GM12872 (cell line): Measurements from ENCODE around the gene CRISPLD2.

Experiments
- TF ChIP-seq, protein P1 (sequence below): IDR thresholded peaks from 3 replicates; pipeline ENCODE4 v1.5.1; 2011; ENCODE audit warnings: low read depth, mild to moderate bottlenecking, low read length, moderate library complexity; ENCODE audit not compliant: insufficient read depth

CRISPLD2 gene

DNA sequence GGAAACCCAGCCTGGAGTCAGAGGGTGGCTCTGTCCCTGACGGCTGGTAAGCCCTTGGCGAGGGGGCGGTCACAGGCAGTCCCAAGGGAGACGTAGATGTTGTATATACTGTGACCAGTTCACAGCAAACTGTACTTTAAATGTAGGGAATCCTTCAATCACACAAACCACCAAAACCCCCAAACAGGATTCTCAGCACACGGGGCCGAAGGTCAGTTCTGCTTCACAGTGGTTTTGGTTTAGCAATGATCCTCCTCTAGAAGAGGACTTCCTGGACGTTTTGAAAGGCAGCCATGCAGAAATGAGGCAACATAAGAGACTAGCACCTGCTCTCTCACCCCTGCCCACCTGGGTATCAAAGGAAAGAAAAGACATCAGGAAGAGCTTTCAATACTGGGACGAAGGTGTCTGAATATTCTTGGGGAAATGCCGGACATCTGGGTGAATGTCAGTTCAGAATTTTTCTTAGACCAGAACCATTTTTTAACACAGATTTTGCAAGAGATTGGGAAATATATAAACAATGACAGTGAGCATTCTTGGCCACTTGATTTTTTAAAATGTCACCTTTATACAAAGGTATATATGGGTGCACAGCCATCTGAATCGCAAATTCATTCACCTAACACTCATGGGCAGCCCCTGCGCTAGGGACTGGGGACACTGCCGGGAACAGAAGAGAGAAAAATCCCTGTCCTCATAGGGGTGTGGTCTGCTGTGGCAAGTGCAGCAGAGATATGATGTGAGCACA, 74.2 kb downstream of the CRISPLD2 start:
- TF ChIP-seq, protein P1, sequence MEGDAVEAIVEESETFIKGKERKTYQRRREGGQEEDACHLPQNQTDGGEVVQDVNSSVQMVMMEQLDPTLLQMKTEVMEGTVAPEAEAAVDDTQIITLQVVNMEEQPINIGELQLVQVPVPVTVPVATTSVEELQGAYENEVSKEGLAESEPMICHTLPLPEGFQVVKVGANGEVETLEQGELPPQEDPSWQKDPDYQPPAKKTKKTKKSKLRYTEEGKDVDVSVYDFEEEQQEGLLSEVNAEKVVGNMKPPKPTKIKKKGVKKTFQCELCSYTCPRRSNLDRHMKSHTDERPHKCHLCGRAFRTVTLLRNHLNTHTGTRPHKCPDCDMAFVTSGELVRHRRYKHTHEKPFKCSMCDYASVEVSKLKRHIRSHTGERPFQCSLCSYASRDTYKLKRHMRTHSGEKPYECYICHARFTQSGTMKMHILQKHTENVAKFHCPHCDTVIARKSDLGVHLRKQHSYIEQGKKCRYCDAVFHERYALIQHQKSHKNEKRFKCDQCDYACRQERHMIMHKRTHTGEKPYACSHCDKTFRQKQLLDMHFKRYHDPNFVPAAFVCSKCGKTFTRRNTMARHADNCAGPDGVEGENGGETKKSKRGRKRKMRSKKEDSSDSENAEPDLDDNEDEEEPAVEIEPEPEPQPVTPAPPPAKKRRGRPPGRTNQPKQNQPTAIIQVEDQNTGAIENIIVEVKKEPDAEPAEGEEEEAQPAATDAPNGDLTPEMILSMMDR: no peak

DNA sequence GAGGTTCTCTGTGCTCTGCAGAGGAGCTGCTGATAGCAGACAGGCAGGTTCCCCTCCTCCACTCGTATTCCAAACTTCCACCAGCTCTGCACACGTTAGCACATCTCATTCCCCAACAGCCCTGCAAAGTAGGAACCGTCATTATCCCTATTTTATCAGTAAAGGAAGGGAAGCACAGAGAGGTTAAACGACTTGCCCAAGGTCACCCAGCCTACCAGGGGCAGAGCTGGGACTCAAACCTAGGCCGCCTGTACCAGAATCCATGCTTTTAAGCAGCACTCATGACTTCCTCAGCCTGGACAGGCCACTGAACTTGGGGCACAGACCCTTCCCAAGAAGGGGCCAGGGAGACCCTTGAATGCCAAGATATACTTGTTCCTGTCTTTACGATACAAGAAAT, 75.2 kb downstream of the CRISPLD2 start:
- TF ChIP-seq, protein P1: no peak

DNA sequence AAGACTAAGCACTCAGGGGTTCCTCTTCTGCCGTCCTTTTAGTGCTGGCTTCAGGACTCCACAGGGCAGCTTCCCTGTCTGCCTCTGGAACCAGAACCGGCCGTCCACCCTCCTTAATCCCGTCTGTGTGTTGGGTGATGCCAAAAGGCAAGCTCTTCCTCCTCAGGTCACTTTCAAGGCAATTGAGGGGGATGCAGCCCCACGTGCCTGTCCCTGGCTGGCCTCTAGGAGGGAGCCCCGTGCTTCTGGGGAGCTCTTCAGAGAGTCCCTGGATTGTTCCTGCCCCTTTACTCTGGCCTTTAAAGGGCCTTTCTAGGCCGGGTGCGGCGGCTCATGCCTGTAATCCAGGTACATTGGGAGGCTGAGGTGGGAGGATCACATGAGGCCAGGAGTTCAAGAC, 77.1 kb downstream of the CRISPLD2 start:
- TF ChIP-seq, protein P1: no peak

DNA sequence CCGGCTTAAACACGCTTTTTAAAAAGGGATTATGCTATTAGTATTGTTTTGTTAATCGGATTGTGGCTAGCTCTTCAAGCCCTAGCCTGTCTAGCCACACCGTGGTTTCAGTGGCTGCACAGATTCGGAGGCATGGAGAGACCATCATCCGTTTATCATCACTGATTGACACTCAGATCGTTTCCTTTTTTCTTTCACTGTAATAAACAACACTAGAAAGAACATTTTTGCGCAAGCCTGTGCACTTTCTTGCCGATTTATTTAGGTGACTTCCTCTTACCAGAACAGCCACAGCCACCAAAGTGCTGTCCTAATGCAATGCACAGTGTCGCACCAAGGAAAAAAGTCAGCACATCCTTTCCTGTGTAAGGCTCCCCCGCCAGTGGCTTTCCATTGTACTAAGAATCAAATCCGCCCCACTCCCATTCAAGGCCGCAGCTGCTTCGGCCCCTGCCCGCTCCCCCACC, 78.2 kb downstream of the CRISPLD2 start:
- TF ChIP-seq, protein P1: no peak

DNA sequence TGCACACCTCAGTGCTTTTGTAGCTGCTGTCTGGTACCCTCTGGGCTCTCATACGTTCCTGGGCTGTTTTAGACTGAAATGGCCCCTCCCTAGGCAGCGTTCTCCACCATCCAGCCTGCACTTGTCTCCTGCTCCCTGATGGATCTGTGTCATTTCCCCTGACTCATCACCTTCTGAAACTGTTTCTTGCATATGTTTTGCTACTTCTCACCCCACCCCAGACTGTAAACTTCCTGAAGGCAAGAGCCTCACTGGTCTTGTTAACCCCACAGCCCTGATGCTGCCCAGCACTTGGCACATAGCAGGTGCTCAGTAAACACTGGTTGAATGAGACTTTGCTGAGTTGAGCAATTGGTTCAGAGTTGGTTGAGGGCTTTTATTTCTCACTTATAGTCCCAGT, 78.7 kb downstream of the CRISPLD2 start:
- TF ChIP-seq, protein P1: no peak

DNA sequence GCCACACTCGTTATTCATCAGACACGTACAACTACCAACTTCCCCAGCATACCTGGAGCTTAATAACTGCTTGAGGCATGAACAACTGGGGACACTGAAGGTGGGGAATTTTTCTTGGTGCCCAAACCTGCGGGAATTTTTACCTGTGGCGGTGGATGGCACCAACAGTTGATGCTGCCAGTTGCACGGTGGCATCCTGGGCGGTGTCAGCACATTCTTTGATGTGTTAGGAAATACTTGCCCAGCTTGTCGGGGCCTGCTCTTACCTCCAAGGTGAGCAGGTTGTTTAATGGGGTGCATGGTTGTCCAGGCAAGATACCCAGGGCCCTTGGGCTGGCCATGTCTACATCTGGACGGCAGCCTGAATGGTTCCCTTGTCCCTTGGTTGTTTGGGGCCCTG, 79.6 kb downstream of the CRISPLD2 start:
- TF ChIP-seq, protein P1: no peak

DNA sequence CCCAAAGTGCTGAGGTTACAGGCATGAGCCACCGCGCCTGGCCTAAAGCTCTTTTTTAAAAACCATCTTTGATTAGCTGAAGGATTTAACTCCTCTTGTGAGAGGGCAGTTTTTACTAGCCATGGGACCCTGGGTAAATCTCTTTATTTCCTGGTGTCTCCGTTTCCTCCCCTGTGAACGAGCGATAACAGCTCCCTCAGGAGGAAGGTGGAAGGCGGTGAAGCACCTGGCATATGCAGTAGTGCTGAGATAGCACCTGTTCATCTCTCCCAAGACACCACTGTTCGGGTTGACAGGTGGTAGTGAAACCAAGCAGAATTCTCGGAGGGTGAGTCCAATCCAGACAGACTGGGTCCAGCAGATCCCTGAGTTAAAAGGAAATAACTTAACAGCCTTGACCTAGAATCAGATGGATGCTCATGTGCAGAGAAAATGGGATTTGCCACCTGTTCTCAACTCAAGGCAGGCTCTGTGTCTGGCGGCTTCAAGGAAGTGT, 86.2 kb downstream of the CRISPLD2 start:
- TF ChIP-seq, protein P1: no peak
